ENCODE results near the gene PRR33.

GRCh38 chr11:1938343-1939005 lies 46.8 kb upstream of the PRR33 start:
- TF ChIP-seq CTCF (IDR thresholded peaks at IDR 0.05) = no peak
- TF ChIP-seq POLR2AphosphoS5 (IDR thresholded peaks at IDR 0.05; ENCODE audit: insufficient read depth in 1 of 2, low read depth in 1 of 2) = no peak
